ENCODE results near the gene CDH12. TPM values are rescaled to one million over a fixed set of nuclear protein-coding genes. Genes with fewer than 3 reads are reported as not detected.

CDH12 gene
- total and polyA plus RNA-seq, 10 of the 15 experiments (the other 5 are each of a cell fraction or from before 2014, with no cell fraction given): 0.03 to 0.16 TPM; not detected in 8

DNA sequence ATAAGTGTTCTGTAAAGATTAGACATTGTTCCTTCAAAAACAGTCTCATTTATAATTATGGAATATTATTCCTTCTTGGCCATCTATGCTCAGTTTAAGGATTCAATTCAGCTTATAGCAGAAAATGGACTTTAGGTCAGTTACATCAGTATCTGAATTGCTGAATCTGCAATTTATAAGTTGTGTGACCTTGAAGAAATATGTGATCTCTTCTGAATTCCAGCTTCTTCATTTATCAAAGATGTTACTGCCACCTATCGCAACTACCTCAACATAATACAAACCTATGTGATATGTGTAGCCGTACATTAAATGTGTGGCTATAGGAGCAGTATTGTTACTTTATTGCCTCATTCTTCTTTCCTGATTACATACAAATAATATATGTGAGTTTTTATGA lies 118.2 kb downstream of the CDH12 start:
- no peak overlapping the region for H2AFZ ChIP-seq (ENCODE audit: control insufficient read depth, low read depth, low read length)
- H3K4me2 ChIP-seq (ENCODE audit: control insufficient read depth, insufficient read depth): no peak overlapping the region
- no peaks in the 10 kb centered on the region for H4K20me1 ChIP-seq (ENCODE audit: control insufficient read depth, insufficient read depth)
- CTCF ChIA-PET: no interaction called here
- no peak for FAIRE-seq
- H3K9me3 ChIP-seq (replicated peaks; ENCODE audit: control insufficient read depth, insufficient read depth, low read length): no peaks in the 10 kb centered on the region
- POLR2A ChIA-PET: no interaction called here
- H3K79me2 ChIP-seq (ENCODE audit: control insufficient read depth, insufficient read depth, low read length): no peaks in the 10 kb centered on the region
- H3K27ac ChIP-seq (ENCODE audit: control insufficient read depth, insufficient read depth): no peak overlapping the region
- RAD21 ChIA-PET (ENCODE audit: unreplicated experiment): no interaction called here
- WGBS (ENCODE audit: insufficient coverage, insufficient replicate concordance, low lambda C conversion rate, missing lambda C conversion rate): 80% methylated on average over 2 of the region's 2 CpGs
- intact Hi-C loops (cut with micrococcal nuclease; ENCODE audit: unreplicated experiment) (no loop called here), in situ Hi-C loops (cut with MboI) (no loop called here)
- no TSS peak for BruUV-seq (replicated peaks)
- H3K9ac ChIP-seq (ENCODE audit: control insufficient read depth, insufficient read depth, low read length): no peak overlapping the region
- TF ChIP-seq JUNB (IDR thresholded peaks at IDR 0.05) (no peak), SMC3 (IDR thresholded peaks at IDR 0.05; ENCODE audit: borderline replicate concordance, low read length) (no peak)
- no peak for ATAC-seq
- H3K36me3 ChIP-seq (ENCODE audit: control insufficient read depth in 2 of 2, insufficient read depth in 2 of 2, low read length in 1 of 2): no peaks in the 10 kb centered on the region
- no peak overlapping the region for H3K4me3 ChIP-seq
- no peaks in the 10 kb centered on the region for H3K27me3 ChIP-seq (replicated peaks in 1 of 2; ENCODE audit: control insufficient read depth in 2 of 2, insufficient read depth in 2 of 2, low read length in 1 of 2)
- no peaks in the 10 kb centered on the region for H3K4me1 ChIP-seq (ENCODE audit: control insufficient read depth, insufficient read depth, low read length)
- SMC1A ChIA-PET (ENCODE audit: uncharacterized antibody, unreplicated experiment): no interaction called here
- DNase-seq (ENCODE audit: low read depth, low spot score): no peak

- H3K36me3 ChIP-seq (ENCODE audit: control insufficient read depth in 2 of 2, insufficient read depth in 2 of 2, low read length in 1 of 2): no peaks in the 10 kb centered on the region
- RAD21 ChIA-PET (ENCODE audit: unreplicated experiment): no interaction called here
- no peak for FAIRE-seq
- ATAC-seq: no peak
- H2AFZ ChIP-seq (ENCODE audit: control insufficient read depth, low read depth, low read length): no peak overlapping the region
- no TSS peak for BruUV-seq (replicated peaks)
- H3K27me3 ChIP-seq (replicated peaks in 1 of 2; ENCODE audit: control insufficient read depth in 2 of 2, insufficient read depth in 2 of 2, low read length in 1 of 2): no peaks in the 10 kb centered on the region
- 36% methylated on average over 4 of the region's 4 CpGs for WGBS (ENCODE audit: insufficient coverage, insufficient replicate concordance, low lambda C conversion rate, missing lambda C conversion rate)
- H3K4me2 ChIP-seq (ENCODE audit: control insufficient read depth, insufficient read depth): no peak overlapping the region
- intact Hi-C loops (cut with micrococcal nuclease; ENCODE audit: unreplicated experiment): no loop called here
- H3K9me3 ChIP-seq (replicated peaks; ENCODE audit: control insufficient read depth, insufficient read depth, low read length): no peaks in the 10 kb centered on the region
- no peak overlapping the region for H3K4me3 ChIP-seq
- in situ Hi-C loops (cut with MboI): no loop called here
- H3K9ac ChIP-seq (ENCODE audit: control insufficient read depth, insufficient read depth, low read length): no peak overlapping the region
- SMC1A ChIA-PET (ENCODE audit: uncharacterized antibody, unreplicated experiment): no interaction called here
- no peaks in the 10 kb centered on the region for H3K79me2 ChIP-seq (ENCODE audit: control insufficient read depth, insufficient read depth, low read length)
- DNase-seq (ENCODE audit: low read depth, low spot score): no peak
- no peaks in the 10 kb centered on the region for H3K4me1 ChIP-seq (ENCODE audit: control insufficient read depth, insufficient read depth, low read length)
- POLR2A ChIA-PET: no interaction called here
- CTCF ChIA-PET: interaction anchor here (0.8 kb wide), 1 partner anchor 9 kb away, joined by 3 read pairs; no protein-coding TSS in a partner anchor
- H4K20me1 ChIP-seq (ENCODE audit: control insufficient read depth, insufficient read depth): no peaks in the 10 kb centered on the region
- H3K27ac ChIP-seq (ENCODE audit: control insufficient read depth, insufficient read depth): no peak overlapping the region
- TF ChIP-seq ZNF207 (IDR thresholded peaks at IDR 0.05; ENCODE audit: borderline replicate concordance): no peak
- TF ChIP-seq IRF3 (IDR thresholded peaks at IDR 0.05): no peak
- no peak for TF ChIP-seq CBX5 (IDR thresholded peaks at IDR 0.05; ENCODE audit: low read depth)
- TF ChIP-seq SRF (IDR thresholded peaks at IDR 0.05; ENCODE audit: low read depth in 2 of 2, low read length in 2 of 2): no peak
- no peak for TF ChIP-seq BCL11A (IDR thresholded peaks at IDR 0.05; ENCODE audit: low read depth, low read length)
- TF ChIP-seq CBX3 (IDR thresholded peaks at IDR 0.05; ENCODE audit: borderline replicate concordance, low read depth): no peak
- no peak for TF ChIP-seq SMC3 (IDR thresholded peaks at IDR 0.05; ENCODE audit: borderline replicate concordance, low read length)
- no peak for TF ChIP-seq E4F1 (IDR thresholded peaks at IDR 0.05; ENCODE audit: borderline replicate concordance, partially characterized antibody)
- TF ChIP-seq NKRF (conservative IDR thresholded peaks at IDR 0.05): no peak
- no peak for TF ChIP-seq SMAD1 (IDR thresholded peaks at IDR 0.05; ENCODE audit: low read depth, partially characterized antibody)
These were observed 124.5 kb downstream of the CDH12 start for GRCh38 chr5:22728610-22729009.

Measured in GM12878 (cell line).